Measurements from ENCODE around the gene SPEM1. TPM values are rescaled to one million over a fixed set of nuclear protein-coding genes. Genes with fewer than 3 reads are reported as not detected.
A peak's percentile ranks its signal among the peaks of the same experiment; 100 is the strongest.

The SPEM1 gene
- total and polyA plus RNA-seq, 7 experiments from 2014 or later, result not detected

DNA sequence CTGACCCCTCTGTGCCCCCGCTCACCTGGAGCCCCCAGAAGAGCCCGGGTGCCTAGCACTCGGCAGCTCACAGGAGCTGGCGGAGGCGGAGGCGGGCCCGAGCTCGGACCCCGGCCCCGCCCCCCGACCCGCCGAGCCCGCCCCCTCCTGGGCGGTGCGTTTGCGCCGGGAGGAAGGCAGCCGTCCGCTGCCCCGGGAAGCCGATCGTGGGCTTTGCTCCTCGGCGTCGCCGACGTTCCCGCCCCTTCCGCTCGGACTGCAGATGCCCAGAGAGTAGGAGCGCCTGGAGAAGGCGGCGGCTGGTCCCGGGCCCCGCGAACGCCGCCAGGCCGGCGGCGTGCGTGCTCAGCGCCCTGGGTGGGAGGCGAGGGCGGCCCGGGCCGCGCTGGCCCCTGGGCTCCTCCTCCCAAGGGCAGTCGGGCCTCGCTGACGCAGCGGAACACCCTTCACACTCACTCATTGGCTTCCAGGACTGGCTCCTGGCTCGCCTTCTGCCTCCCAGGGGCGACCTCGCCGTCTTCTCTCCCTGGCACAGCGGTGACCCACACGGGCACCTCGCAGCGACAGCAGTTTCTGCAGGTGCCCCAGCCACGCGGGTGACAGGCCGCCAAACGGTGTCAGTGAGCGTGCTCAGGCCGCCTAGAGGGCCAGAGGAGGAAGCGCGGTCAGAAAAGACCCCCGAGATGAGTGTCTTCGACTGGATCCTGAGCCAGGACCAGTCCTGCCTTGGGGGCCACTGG lies 25.5 kb upstream of the SPEM1 start, which contains the start of gene PLSCR3:
TSS of gene PLSCR3 (minus strand) at position 74 of the 740 bp plus-strand sequence. CDS start 415 bp downstream, outside the sequence.
- intact Hi-C loops (cut with micrococcal nuclease), result loop anchor here (1.0 to 5.0 kb wide), 6 partner anchors 10 to 90 kb away; partner anchors contain the start of genes TMEM256 (in 2 of the 2), POLR2A (in 1 of the 2) and TMEM102 (in 1 of the 2)
- ChIA-PET POLR2A (interaction anchor here (0.6 to 5.9 kb wide), 11 partner anchors 9 to 85 kb away, joined by 3 to 38 read pairs (median 3); partner anchors contain the start of genes TMEM102 and TMEM256), CTCF (interaction anchor here (0.6 to 2.2 kb wide), 5 partner anchors 10 to 730 kb away, joined by 3 to 7 read pairs (median 4); partner anchors contain the start of genes ACAP1 and TMEM95)
- Mint-ChIP-seq H3K27me3 (no peaks in the 10 kb centered on the region), H3K27ac (peak within 1 kb of the TSS; percentile 85 to 97 (median 92)), H3K4me1 (peaks cover 25 to 46% (median 27%) of the 10 kb centered on the region in 7 donors), H3K9me3 (no peaks in the 10 kb centered on the region), H3K4me3 (peak within 1 kb of the TSS; percentile 93 to 97 (median 95)), H3K36me3 (peaks cover 0 to 19% (median 15%) of the 10 kb centered on the region in 5 donors)
- ATAC-seq (peak; percentile 94), DNase-seq (peak; percentile 68 to 91 (median 82))
- H3K4me3 ChIP-seq (ENCODE audit: low read length), result peak within 1 kb of the TSS; percentile 94
- peak within 1 kb of the TSS; percentile 87 for H3K27ac ChIP-seq (ENCODE audit: low read depth, low read length)
- peaks cover 8 to 32% (median 11%) of the 10 kb centered on the region in 3 experiments for H3K36me3 ChIP-seq (ENCODE audit: control insufficient read depth in 2 of 3, insufficient read depth in 3 of 3, low read length in 3 of 3)
- H3K4me1 ChIP-seq (ENCODE audit: control insufficient read depth in 2 of 2, insufficient read depth in 2 of 2, low read length in 2 of 2), result peaks cover 7 to 25% of the 10 kb centered on the region in 2 donors
- no peaks in the 10 kb centered on the region for H3K27me3 ChIP-seq (ENCODE audit: control insufficient read depth in 2 of 2, insufficient read depth in 2 of 2, low read length in 2 of 2)
- H3K9me3 ChIP-seq (ENCODE audit: control insufficient read depth in 2 of 3, low read length in 3 of 3), result no peaks in the 10 kb centered on the region

DNA sequence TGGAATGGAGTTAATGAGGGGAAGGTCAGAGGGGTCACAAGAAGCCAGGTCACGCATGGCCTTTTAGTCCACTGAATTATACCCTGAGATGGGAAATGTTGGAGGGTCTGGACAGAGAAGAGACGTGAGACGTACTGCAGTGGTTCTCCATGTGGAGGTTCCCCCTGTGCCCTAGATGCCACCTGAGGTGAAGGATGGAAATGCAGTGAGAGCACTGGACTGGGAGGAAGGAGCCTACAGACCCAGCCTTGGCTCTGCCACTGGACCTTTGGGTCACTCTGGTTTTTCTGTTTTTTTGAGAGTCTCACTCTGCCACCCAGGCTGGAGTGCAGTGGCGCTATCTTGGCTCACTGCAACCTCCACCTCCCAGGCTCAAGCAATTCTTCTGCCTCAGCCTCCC lies 24.0 kb upstream of the SPEM1 start:
- peak overlapping the region in 1 of 9 donors; percentile 9 for H3K27ac Mint-ChIP-seq

DNA sequence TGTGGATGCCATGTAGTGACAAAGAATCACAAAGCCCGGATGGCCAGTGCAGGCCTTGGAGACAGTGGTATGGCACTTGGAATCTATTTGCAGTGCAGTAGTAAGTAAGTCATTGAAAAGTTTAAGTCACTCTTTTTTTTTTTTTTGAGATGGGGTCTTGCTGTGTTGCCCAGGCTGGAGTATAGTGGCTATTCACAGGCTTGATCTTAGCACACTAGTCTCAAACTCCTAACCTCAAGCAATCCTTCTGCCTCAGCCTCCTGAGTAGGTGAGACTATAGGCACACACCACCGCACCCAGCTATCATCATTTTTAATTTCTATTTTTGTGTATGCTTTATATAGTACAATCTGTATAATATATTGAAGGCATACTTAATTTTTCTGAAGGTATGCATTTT lies 21.5 kb upstream of the SPEM1 start:
- intact Hi-C loops (cut with micrococcal nuclease), result no loop called here
- H3K27me3 ChIP-seq (ENCODE audit: control insufficient read depth in 2 of 2, insufficient read depth in 2 of 2, low read length in 2 of 2), result no peaks in the 10 kb centered on the region
- POLR2A ChIA-PET, result interaction anchor here (0.6 to 2.1 kb wide), 5 partner anchors 12 to 87 kb away, joined by 3 to 7 read pairs (median 3); no protein-coding TSS in a partner anchor

More for the DNA sequence above, 24.0 kb upstream of the SPEM1 start:
- H3K4me1 Mint-ChIP-seq, result peaks cover 20 to 33% (median 24%) of the 10 kb centered on the region in 7 donors
- no peak for DNase-seq
- Histone ChIP-seq H3K4me1 (ENCODE audit: control insufficient read depth in 2 of 2, insufficient read depth in 2 of 2, low read length in 2 of 2) (peaks cover 7 to 16% of the 10 kb centered on the region in 2 donors), H3K27ac (ENCODE audit: low read depth, low read length) (no peak overlapping the region), H3K36me3 (ENCODE audit: control insufficient read depth in 2 of 3, insufficient read depth in 3 of 3, low read length in 3 of 3) (peaks cover 0 to 17% (median 3%) of the 10 kb centered on the region in 3 experiments), H3K27me3 (ENCODE audit: control insufficient read depth in 2 of 2, insufficient read depth in 2 of 2, low read length in 2 of 2) (no peaks in the 10 kb centered on the region), H3K9me3 (ENCODE audit: control insufficient read depth in 2 of 3, low read length in 3 of 3) (no peaks in the 10 kb centered on the region), H3K4me3 (ENCODE audit: low read length) (no peak overlapping the region)
- H3K9me3 Mint-ChIP-seq, result no peaks in the 10 kb centered on the region
- no peaks in the 10 kb centered on the region for H3K27me3 Mint-ChIP-seq
- intact Hi-C loops (cut with micrococcal nuclease), result no loop called here
- ChIA-PET POLR2A (interaction anchor here (2.2 to 5.9 kb wide), 2 partner anchors 7 to 12 kb away, joined by 17 to 38 read pairs; partner anchors contain the start of gene TMEM256), CTCF (interaction anchor here (0.6 kb wide), 1 partner anchor 79 kb away, joined by 7 read pairs; no protein-coding TSS in a partner anchor)
- H3K36me3 Mint-ChIP-seq, result peaks cover 0 to 14% (median 6%) of the 10 kb centered on the region in 5 donors
- no peak for ATAC-seq
- peak overlapping the region in 6 of 10 donors; percentile 1 to 64 (median 22) for H3K4me3 Mint-ChIP-seq

DNA sequence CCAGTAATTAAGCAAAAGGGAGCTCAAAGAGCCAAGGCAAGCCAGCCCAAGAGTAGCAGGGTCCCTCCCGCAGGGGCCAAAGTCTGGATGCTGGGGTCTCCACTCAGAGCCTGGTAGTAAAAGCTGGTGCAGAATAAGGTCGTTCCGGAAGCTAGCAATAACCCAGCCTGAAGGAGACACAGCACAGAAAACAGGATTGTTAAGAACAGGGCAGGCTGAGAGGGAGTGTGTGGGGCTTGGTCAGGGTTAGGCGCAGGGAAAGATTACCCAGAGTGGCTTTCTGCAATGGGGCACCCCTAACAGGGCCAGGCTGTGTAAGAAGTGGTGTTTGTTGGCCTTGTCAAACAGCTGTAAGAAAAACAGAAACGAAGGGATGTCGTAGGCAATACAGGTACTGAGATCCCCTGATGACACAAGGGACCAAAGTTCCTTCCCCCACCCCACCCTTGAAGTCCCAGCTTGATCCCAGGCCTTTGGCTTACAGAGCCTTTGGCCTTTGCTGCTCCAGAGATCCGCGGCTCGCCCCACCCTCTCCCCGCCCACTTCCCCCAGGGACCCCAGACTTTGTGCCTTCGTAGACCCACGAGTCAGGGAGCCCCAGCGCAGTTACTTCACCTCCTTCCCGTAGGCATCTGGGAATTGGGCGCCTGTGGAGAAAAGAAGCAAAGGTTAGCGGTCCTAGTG lies 16.9 kb upstream of the SPEM1 start:
- peak in 1 of 9 donors; percentile 45 for DNase-seq
- Histone ChIP-seq H3K9me3 (ENCODE audit: control insufficient read depth in 2 of 3, low read length in 3 of 3) (no peaks in the 10 kb centered on the region), H3K36me3 (ENCODE audit: control insufficient read depth in 2 of 3, insufficient read depth in 3 of 3, low read length in 3 of 3) (peaks cover 0 to 3% (median 0%) of the 10 kb centered on the region in 3 experiments), H3K4me1 (ENCODE audit: control insufficient read depth in 2 of 2, insufficient read depth in 2 of 2, low read length in 2 of 2) (peaks cover 6 to 10% of the 10 kb centered on the region in 2 donors), H3K27ac (ENCODE audit: low read depth, low read length) (peak overlapping the region; percentile 78), H3K4me3 (ENCODE audit: low read length) (peak overlapping the region; percentile 95), H3K27me3 (ENCODE audit: control insufficient read depth in 2 of 2, insufficient read depth in 2 of 2, low read length in 2 of 2) (no peaks in the 10 kb centered on the region)
- POLR2A ChIA-PET, result interaction anchor here (0.6 to 3.7 kb wide), 14 partner anchors 10 to 367 kb away, joined by 3 to 38 read pairs (median 6); partner anchors contain the start of genes ATP1B2, NEURL4, PLSCR3 and POLR2A
- CTCF ChIA-PET, result interaction anchor here (0.9 to 1.1 kb wide), 3 partner anchors 19 to 158 kb away, joined by 3 to 4 read pairs (median 3); no protein-coding TSS in a partner anchor
- Mint-ChIP-seq H3K27me3 (peaks cover 0 to 20% (median 0%) of the 10 kb centered on the region in 5 donors), H3K27ac (peak overlapping the region; percentile 91 to 100 (median 95)), H3K4me3 (peak overlapping the region; percentile 87 to 98 (median 96)), H3K4me1 (peaks cover 7 to 23% (median 20%) of the 10 kb centered on the region in 7 donors), H3K36me3 (peaks cover 0 to 4% (median 0%) of the 10 kb centered on the region in 5 donors), H3K9me3 (peaks cover 0 to 1% (median 0%) of the 10 kb centered on the region in 11 donors)
- no peak for ATAC-seq
- intact Hi-C loops (cut with micrococcal nuclease), result loop anchor here (5.0 kb wide), 3 partner anchors 96 to 169 kb away; partner anchors contain the start of genes CTDNEP1 (in 1 of the 2), EIF5A (in 1 of the 2) and ELP5 (in 1 of the 2)

More for the DNA sequence above, 21.5 kb upstream of the SPEM1 start:
- Mint-ChIP-seq H3K36me3 (peaks cover 0 to 4% (median 0%) of the 10 kb centered on the region in 5 donors), H3K9me3 (no peaks in the 10 kb centered on the region), H3K4me3 (no peak overlapping the region), H3K27ac (peak overlapping the region in 2 of 9 donors; percentile 17 to 49), H3K27me3 (no peaks in the 10 kb centered on the region), H3K4me1 (peaks cover 5 to 23% (median 16%) of the 10 kb centered on the region in 7 donors)
- no peak overlapping the region for H3K4me3 ChIP-seq (ENCODE audit: low read length)
- peaks cover 6% of the 10 kb centered on the region in 2 donors for H3K4me1 ChIP-seq (ENCODE audit: control insufficient read depth in 2 of 2, insufficient read depth in 2 of 2, low read length in 2 of 2)
- H3K9me3 ChIP-seq (ENCODE audit: control insufficient read depth in 2 of 3, low read length in 3 of 3), result no peaks in the 10 kb centered on the region
- H3K36me3 ChIP-seq (ENCODE audit: control insufficient read depth in 2 of 3, insufficient read depth in 3 of 3, low read length in 3 of 3), result no peaks in the 10 kb centered on the region
- no peak overlapping the region for H3K27ac ChIP-seq (ENCODE audit: low read depth, low read length)
- DNase-seq, result no peak
- CTCF ChIA-PET, result interaction anchor here (0.7 to 1.7 kb wide), 2 partner anchors 16 to 37 kb away, joined by 5 read pairs; partner anchors contain the start of gene TMEM102
- no peak for ATAC-seq

DNA sequence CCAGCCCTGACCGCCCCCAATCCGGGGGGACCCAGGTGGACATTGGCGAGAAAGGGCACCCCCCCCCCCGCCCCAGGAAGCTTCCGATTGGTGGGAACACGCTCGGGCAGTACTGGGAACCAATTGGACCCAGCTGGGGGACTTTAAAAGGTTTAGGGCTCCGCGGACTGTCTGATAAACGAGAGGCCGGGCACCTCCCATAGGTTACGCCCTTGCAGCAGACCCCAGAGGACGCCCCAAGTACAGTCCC lies 16.5 kb upstream of the SPEM1 start:
- CTCF ChIA-PET, result interaction anchor here (0.6 to 1.1 kb wide), 5 partner anchors 18 to 157 kb away, joined by 3 to 4 read pairs (median 3); no protein-coding TSS in a partner anchor
- intact Hi-C loops (cut with micrococcal nuclease), result loop anchor here (5.0 kb wide), 3 partner anchors 96 to 169 kb away; partner anchors contain the start of genes CTDNEP1 (in 1 of the 2), EIF5A (in 1 of the 2) and ELP5 (in 1 of the 2)
- peaks cover 8 to 10% of the 10 kb centered on the region in 2 donors for H3K4me1 ChIP-seq (ENCODE audit: control insufficient read depth in 2 of 2, insufficient read depth in 2 of 2, low read length in 2 of 2)

More for the DNA sequence above, 16.5 kb upstream of the SPEM1 start:
- Mint-ChIP-seq H3K27ac (peak overlapping the region; percentile 91 to 100 (median 96)), H3K27me3 (peaks cover 0 to 20% (median 0%) of the 10 kb centered on the region in 5 donors), H3K4me3 (peak overlapping the region; percentile 87 to 98 (median 96)), H3K36me3 (peaks cover 0 to 4% (median 0%) of the 10 kb centered on the region in 5 donors), H3K4me1 (peaks cover 7 to 23% (median 20%) of the 10 kb centered on the region in 7 donors), H3K9me3 (peaks cover 0 to 1% (median 0%) of the 10 kb centered on the region in 11 donors)
- Histone ChIP-seq H3K4me3 (ENCODE audit: low read length) (peak overlapping the region; percentile 95), H3K9me3 (ENCODE audit: control insufficient read depth in 2 of 3, low read length in 3 of 3) (no peaks in the 10 kb centered on the region), H3K36me3 (ENCODE audit: control insufficient read depth in 2 of 3, insufficient read depth in 3 of 3, low read length in 3 of 3) (peaks cover 0 to 3% (median 0%) of the 10 kb centered on the region in 3 experiments), H3K27me3 (ENCODE audit: control insufficient read depth in 2 of 2, insufficient read depth in 2 of 2, low read length in 2 of 2) (no peaks in the 10 kb centered on the region), H3K27ac (ENCODE audit: low read depth, low read length) (peak overlapping the region; percentile 78)
- ATAC-seq (peak; percentile 6), DNase-seq (no peak)
- POLR2A ChIA-PET, result interaction anchor here (0.6 to 3.7 kb wide), 18 partner anchors 10 to 368 kb away, joined by 3 to 38 read pairs (median 5); partner anchors contain the start of genes ATP1B2, MPDU1, NEURL4 and PLSCR3

All from naive thymus-derived CD4-positive, alpha-beta T cell (primary cell).